GM19324 (cell line): ENCODE data around the gene KIDINS220.
"Not testable (repeated sequence)": the region's sequence is repeated elsewhere in the genome, so short reads cannot be mapped to it uniquely, and the experiment has no call there.

Source experiments
- ATAC-seq: cut with Tn5 transposase; IDR thresholded peaks from one replicate; pipeline ENCODE4 v1.9.1; 2021; ENCODE audit warnings: mild to moderate bottlenecking, moderate library complexity; ENCODE audit not compliant: unreplicated experiment, low FRiP score

The KIDINS220 gene

DNA sequence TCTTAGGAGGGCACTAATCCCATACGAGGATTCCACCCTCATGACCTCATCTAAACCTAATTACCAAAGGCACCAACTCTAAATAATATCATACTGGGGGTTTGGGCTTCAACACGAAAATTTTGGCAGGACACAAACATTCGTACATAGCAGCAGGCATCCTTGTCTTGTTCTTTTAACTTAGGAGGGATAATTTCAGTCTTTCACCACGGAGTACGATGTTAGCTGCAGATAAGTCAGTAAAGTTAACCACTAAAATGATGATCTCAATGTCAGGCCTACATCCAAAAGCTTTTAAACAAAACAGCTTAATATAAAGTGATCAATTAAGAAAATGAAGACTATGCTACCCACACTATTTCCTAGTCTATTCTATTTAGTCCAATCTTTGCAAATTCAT is 80.7 kb downstream of the KIDINS220 start:
- no peak for ATAC-seq

DNA sequence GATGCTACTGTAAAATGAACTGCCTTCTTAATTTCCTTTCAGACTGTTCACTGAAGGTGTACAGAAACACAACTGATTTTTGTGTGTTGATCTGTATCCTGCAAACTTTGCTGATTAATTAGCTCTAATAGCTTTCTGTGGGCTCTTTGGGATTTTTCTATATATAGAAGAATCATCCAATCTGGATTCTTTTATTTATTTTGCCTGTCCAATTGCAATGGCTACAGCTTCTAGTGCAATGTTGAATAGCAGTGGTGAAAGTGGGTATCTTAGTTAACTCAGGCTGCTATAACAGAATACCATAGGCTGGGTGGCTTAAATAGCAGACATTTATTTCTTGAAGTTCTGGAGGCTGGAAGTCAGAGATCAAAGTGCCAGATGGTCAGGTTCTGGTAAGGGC is 81.2 kb downstream of the KIDINS220 start:
- no peak for ATAC-seq

DNA sequence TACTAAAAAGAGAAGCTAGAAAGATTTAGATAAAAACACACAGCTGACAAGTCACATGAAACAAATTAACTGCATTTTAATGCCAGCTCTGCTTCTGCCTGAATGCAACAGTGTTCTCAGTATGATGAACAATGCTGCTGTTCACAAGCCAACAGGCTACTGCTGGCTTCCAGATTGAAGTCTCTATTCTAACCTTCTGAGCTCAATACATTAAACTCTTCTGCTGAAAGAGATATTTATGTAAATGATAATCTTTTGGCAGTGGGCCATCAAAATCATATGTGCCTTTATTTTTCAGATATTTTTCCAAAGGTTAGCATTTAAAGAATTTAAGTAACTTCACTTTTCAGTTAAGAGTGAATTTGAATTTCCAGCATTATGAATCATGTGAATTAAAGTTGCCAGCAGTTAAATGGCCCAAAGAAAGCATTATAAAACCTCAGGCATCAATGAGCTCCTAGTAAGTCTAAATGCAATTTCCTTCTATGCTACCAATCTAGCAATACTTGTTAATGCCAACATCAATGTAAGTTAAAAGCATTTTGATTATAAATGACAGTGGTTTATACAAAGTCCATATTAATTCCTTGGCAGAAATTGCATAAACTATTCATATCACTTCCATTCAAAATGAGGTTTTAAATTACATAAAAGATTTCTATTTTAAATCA is 83.2 kb downstream of the KIDINS220 start:
- no peak for ATAC-seq

DNA sequence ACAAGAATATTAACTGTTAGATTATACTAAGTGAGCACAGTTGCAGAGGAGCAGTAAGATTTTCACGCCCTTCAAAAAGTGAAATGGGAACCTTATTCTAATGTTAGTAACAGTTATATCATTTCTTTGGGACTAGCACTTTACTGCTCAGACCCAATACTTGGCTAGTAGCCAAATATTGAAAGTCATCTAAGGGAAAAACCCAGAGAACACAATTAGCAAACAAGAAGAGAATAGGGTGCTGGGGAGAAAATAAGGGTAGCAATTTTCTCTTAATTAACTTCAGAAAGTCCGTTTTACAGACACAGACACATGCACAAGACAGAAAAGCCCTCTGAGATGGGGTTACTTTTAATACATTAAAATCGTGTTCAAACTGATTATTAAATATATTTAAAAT is 83.8 kb downstream of the KIDINS220 start:
- ATAC-seq: no peak

DNA sequence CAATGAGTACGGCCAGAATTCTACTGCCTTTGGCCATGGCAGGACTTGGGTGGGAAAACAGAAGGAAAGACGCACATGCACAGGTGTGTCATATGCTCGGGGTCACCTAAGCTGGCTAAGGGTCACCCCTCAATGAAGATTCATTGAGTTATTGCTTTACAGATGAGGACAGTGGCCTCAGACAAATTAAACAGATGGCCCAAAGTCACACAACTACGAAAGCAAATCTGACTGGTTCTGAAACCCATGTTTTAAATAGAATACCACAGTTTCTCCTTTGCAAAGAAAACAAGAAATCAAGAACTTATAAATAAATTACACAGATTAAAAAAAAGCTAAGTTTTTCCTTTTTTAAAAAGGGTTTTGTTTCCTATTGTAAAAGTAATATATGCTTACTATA is 85.0 kb downstream of the KIDINS220 start:
- ATAC-seq: no peak

DNA sequence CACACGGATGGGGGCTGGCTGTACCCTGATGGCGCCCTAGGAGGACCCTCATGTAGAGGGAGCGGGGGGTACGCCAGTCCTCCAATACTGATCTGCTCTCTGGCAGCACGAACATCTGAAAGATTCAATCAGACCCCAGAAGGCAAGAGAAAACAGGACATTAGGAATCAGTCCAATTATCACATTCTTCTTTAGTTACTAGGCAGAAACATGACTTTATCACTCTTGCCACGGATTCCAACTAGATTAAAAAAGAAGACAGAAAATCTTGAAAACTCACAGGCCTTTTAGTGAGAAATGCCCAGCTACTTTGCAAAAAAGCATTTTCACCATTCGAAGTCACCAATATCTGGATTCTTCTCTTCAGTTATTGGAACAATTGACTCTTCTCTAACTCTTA is 87.2 kb downstream of the KIDINS220 start:
- no peak for ATAC-seq

DNA sequence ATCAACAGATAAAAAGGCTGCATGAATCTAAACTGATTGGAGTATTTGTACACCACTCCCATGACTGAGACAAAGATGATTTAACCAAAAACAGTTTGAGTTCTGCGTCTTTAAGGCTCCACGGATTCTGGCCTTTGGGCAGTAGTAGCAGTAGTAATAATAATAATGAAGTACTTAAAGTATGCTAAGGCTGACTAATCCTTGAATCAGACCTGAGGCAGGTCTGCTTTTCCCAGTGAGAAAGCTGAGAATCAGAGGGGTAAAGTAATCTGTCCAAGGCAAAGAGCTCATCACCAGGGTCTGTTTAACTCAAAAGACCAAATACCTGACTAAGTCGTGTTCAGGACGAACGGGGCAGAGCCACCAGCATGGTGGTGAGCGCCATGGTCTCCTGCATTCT is 94.2 kb downstream of the KIDINS220 start:
- no peak for ATAC-seq

DNA sequence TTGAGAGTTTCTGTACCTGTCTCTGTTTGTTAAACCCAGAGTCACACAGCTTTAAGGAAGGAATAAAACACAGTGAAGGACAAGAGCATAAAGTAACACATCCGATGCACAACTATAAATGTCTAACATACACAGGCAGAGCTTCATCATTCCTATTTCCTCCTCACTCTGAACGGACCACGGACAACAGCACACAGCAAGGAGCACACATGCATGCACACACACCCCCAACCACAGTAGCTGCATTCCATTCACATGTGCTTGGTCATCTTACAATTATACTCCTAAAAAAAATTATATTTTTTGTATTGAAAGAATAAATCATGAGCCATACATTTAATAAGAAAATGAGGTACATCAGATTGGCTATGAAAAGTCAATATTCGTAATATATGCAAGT is 97.3 kb downstream of the KIDINS220 start:
- no peak for ATAC-seq

DNA sequence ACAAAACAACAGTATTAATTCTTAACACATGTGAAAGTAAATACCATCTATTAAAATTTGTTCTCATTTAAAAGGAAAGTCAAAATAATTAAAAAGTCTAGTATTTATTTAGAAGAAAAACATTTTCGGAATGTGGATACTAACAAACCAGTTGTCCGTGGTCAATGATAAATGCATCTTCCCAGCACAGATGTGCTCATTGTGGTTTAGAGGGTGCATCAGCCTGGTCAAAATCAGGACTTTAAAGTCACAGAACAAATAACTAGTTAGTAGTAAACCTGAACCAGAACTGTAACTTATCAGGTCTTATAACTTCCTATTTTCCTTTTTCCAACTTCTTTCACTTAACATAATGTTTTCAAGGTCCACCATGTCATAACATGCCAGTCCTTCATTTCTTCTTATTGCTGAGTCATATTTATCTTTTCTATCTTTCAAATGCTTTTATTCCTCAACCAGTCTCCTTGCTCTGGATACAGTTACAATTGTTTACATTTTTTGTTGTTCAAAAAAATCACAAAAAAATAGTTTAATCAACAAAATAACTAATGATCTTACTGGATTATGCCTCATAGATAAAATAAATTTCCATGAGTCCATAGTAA is 99.7 kb downstream of the KIDINS220 start:
- ATAC-seq: no peak

DNA sequence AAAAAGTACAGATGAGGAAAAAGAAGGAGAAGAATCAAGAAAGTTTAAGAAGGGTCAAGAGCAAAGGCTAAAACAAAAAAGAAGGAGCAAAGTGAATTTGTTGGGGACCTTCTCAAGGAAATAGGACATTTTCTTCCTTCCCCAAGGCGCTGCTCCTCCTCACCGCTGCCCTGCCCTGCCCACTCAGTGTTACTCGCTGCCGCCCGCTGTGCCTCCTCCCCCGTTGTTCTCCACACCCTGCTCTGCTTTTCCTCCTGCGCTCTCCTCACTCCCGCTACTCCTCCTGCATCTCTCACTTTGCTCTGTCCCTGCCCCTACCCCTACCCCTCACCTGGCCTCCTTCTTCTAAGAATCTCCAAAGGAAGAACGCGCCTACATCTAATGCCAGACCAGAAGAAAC is 104.8 kb downstream of the KIDINS220 start:
- no peak for ATAC-seq

DNA sequence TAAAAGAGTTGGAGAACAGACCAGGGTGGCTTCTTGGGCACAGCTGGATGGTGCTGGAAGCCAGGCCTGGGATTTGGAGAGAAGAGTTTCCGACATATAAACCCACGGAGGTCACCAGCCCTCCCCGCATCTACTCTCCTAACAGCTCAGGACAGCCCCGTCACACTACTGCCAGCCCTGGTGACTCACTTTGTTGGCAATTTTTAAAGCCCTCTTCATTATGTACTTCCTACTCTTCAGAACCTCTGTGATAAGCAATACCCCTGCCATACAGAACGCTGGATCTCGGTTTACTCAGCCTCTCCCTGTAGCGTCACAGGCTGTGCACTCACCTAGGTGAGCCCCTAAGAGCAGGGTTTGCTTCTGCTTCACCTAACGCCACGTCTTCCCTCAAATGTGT is 107.5 kb downstream of the KIDINS220 start:
- no peak for ATAC-seq

DNA sequence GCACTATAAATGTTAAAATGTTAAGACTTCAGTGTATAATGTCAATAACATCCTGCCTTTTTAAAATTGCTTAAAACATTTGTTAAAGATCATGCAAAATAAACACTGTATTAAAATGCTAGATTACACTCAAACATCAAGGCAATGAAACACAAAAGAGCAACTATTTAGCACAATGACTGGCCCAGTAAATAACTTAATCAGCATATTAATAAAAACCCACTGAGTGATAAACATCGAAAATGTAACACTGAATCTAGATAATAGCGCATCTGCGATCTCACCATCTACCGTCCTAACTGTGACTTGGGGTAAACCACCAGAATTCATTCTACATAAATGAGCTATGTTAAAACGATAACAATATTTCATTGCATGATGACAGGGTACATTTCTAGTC is 108.3 kb downstream of the KIDINS220 start:
- not testable (repeated sequence) for ATAC-seq

DNA sequence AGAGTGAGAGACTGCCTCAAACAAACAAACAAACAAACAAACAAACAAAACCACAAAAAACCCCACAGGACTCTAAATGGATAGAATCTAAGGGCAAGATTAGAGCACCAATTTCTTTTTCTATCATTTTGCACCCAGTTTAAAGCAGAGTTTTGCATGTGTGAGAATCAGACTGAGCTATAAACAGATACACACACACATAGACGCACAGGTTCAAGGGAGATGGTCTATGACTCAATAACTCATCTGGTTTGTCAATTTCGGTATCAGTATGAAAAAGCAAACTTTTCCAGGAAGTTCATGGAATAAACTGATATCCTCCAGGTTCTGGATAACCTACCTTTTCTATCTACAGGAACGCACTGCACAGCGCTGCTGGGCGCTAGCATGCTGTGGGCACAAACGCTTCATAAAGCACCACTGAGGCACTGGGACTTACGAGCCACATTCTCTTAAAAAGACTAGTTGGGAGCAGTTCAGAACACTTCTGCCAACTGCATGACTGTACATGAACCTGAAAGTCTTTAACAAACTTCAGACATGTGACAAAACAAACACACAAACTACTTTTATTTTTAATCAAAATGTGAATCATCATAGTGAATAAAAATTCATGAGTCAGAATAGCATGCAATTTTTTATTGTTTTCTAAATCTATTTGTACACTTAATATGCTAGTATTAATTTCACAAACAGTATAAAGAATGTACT is 109.0 kb downstream of the KIDINS220 start:
- ATAC-seq: no peak

DNA sequence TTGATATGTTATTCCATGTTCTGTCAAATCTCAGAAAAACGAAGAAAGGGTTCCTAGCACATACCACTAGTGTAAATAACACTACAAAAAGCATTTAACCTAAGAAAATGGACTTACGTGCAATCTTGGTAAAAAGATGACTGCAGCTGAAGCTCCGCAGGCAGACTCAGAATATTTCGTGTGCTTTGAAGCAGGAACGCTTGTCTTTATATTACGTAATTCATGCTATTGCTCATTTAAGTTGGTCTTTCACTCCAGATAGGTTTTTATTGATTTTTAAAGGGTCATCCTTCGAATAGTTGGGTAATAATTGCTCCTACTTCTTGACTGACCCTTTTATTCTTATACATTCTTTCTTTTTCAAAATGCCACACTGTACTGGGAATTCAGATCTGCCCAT is 111.6 kb downstream of the KIDINS220 start:
- ATAC-seq: no peak

DNA sequence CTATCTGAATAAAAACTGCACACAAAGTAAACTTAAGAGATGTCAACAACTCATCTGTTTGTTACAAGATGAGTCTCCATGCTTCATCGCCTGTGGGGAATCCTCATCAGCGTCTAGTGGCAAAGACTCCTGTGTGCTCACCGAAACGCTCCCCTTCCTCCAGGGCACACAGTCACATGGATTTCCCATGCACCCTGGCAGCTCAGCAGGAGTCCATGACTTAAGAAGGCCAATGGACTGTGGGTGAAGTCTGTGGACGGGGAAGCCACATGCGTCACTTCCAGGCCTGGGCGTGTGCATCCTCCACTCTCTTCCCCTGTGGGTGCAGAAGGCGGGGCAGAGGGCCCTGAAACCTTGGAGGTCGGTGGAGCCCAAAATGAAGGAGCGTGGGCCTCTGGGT is 114.4 kb downstream of the KIDINS220 start:
- ATAC-seq: no peak

DNA sequence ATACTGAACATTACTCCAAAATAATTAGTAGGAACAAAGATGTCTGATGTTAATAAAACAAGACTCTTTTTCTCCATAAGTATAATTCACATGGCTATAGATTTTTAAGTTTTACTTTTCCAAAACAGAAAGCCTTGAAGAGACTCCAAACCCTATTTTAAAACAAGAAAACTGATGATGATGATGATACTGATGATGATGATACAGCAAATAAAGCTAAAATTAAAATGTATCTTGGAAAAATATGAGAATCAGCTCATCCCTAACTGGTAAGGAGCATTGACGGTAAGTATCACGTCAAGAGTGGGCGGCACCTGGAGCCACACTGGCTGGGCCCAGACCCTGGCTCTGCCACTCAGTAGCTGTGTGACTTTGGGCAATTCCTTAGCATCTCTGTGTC is 116.0 kb downstream of the KIDINS220 start:
- ATAC-seq: no peak

DNA sequence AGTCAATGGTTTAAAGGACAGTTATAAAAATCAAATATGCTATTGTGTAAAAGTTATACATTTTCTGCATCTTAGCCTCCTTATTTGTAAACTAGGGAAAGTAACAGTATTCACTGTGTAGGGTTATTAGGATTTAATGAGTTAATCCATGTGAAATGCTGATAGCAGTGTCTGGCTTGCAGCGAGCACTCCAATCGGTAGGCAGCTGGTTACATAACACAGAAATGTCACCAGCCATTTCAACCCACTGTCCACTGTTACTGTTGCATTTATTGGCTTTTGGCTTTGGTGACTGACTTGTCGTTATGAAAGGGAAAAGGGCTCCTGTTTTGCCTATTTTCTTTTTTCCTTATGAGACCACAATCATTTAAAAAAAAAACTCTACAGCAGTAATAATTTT is 116.7 kb downstream of the KIDINS220 start:
- ATAC-seq: no peak

DNA sequence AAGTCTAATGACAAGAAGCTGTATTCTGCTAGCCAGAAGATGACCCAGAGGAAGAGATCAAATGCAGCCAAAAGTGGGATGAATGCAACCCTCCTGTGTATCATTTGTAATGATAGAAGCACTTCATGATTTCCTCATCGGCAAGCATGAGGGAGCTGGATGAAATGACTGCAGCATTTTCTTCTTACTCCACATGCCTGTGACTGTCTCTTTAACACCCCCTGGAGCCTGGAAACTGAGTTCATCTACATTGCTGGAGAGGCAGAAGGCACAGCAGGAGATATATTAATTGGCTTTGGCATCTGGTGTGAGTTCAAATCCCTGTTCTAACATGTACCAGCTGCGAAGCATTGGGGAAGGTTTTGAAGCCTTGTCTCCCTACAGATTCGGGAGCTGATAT is 117.9 kb downstream of the KIDINS220 start:
- no peak for ATAC-seq

DNA sequence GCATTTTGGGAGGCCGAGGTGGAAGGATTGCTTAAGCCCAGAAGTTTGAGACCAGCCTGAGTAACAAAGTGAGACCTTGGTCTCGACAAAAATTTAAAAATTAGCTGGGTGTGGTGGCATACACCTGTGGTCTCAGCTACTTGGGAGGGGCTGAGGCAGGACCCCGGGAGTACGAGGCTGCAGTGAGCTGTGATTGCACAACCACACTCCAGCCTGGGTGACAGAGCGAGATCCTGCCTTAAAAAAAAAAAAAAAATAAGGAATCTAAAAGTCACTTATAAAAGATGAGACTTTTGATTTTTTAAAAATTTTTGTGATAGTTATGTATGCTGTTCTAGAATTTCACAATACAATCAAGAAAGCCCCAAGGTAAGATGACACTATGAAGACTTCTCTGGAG is 122.4 kb downstream of the KIDINS220 start:
- ATAC-seq: no peak

DNA sequence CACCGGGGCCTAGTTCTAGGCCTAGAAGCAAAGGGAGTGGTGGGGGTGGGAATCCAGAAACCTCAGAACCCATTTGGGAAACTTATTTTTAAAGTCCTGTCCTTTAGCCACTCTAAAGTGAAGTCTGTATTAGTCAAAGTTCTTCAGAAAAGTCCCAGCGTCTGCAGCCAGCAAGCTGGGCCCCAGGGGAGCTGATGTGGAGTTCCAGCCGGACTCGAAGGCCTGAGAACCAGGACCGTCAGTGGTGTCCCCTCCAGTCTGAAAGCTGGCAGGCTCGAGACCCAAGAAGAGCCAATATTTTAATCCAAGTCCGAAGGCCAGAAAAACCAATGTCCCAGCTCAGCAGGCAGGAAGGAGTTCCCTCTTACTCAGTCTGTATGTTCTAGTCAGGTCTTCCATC is 123.1 kb downstream of the KIDINS220 start:
- no peak for ATAC-seq

DNA sequence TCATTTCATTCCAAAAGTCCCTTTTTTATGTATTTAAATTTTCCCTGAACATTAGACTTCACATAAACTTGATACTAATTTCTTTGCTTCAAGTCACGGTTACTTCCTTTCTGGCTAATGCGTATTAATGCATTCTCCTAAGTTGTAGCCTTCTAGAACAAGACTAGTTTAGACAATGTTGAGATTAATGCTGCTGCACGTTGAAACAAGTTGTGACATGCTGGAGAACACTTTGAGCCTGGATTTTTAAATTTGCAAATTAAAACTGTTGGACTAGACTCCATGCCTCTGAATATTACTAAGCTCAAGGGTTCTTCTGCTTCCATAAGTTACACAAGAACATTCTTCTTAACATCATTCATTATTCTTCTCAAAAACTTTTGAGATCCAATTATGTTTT is 126.5 kb downstream of the KIDINS220 start:
- no peak for ATAC-seq

DNA sequence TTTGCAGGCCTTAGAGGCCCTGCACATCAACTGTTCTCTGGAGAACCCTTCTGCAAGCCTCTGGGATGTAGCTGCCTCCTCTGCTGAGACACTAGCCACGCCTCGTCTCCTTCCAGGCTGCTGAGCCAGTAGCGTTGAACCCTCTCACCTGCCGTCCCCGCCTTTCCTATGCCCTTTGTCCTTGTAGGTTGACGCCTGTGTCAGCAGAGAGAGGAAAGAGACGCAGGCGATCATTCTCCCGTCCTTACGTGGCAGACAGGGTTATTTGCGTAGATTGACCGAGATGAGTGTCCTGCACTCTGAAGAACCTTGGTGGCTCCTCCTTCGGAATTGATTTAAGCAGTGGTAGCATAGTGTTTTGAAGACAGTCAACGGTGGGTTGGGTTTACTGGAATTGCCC is 127.8 kb downstream of the KIDINS220 start:
- ATAC-seq: no peak
